Prostate gland (tissue), 2 donors: ENCODE results near the gene NOXA1. TPM values are rescaled to one million over a fixed set of nuclear protein-coding genes. Genes with fewer than 3 reads are reported as not detected.
"Not testable (repeated sequence)": the region's sequence is repeated elsewhere in the genome, so short reads cannot be mapped to it uniquely, and the experiment has no call there.

Experiments used
- DNase-seq: peaks from one replicate; pipeline ENCODE4 v3.0.0-alpha.2; 2019; ENCODE audit warnings: low spot score
- H3K27ac ChIP-seq, 2 donors: fragments of 200-600 bp; sonication (generic); 2 replicates each; pipeline ENCODE4 v1.5.1; 2017 to 2019
- H3K27me3 ChIP-seq: fragments of 200-600 bp; sonication (generic); replicated peaks from 2 replicates; pipeline ENCODE4 v1.5.1; 2019; ENCODE audit not compliant: insufficient read depth
- H3K36me3 ChIP-seq, 2 donors: fragments of 200-600 bp; sonication (generic); 1 replicate in 1 of 2; 2 replicates in 1 of 2; pipeline versions ENCODE4 v1.5.1 to v1.8.1; 2017 to 2019
- H3K4me1 ChIP-seq: fragments of 200-600 bp; sonication (generic); replicated peaks from 2 replicates; pipeline ENCODE4 v1.5.1; 2019
- H3K4me3 ChIP-seq, 2 donors: fragments of 200-600 bp; sonication (generic); 2 replicates each; pipeline ENCODE4 v1.5.1; 2017 to 2019
- H3K9me3 ChIP-seq: fragments of 200-600 bp; sonication (generic); 2 replicates; pipeline ENCODE4 v1.5.1; 2017
- POLR2A ChIP-seq: fragments of 450-650 bp; IDR thresholded peaks from one replicate; pipeline ENCODE4 v1.6.1; 2016; ENCODE audit warnings: antibody characterized with exemption, mild to moderate bottlenecking
- POLR2AphosphoS5 ChIP-seq: sonication (generic); formaldehyde crosslinking; IDR thresholded peaks from one replicate; pipeline ENCODE4 v1.6.1; 2017; ENCODE audit warnings: antibody characterized with exemption
- WGBS: methylation state at CpG from one replicate; pipeline ENCODE4 v1.1.5; 2018; 5-methylcytosine and 5-hydroxymethylcytosine counted together
- intact Hi-C: fragments of 100-400 bp; cut with DNase I; formaldehyde crosslinking; loops from one replicate; pipeline ENCODE4 v1.14.2; 2022
- total RNA-seq, 2 donors: library from RNA; depleted of rRNA; stranded (reverse); fragments of >200 nt; gene quantifications; one replicate each; pipeline ENCODE4 v1.1.0, GENCODE V29; 2016
- TF ChIP-seq, protein P1 (sequence below), 4 experiments: fragments of 200-600 bp in 2 of 4; fragments of 450-650 bp in 2 of 4; sonication (generic) in 2 of 4; IDR thresholded peaks; 1 replicate in 3 of 4; 2 replicates in 1 of 4; pipeline ENCODE4 v1.5.1; 2016 to 2019; ENCODE audit warnings: antibody characterized with exemption in 4 of 4, mild to moderate bottlenecking in 2 of 4, moderate library complexity in 2 of 4

Gene NOXA1
- total RNA-seq, 2 donors from 2014 or later: 7.5 to 17.1 TPM

DNA sequence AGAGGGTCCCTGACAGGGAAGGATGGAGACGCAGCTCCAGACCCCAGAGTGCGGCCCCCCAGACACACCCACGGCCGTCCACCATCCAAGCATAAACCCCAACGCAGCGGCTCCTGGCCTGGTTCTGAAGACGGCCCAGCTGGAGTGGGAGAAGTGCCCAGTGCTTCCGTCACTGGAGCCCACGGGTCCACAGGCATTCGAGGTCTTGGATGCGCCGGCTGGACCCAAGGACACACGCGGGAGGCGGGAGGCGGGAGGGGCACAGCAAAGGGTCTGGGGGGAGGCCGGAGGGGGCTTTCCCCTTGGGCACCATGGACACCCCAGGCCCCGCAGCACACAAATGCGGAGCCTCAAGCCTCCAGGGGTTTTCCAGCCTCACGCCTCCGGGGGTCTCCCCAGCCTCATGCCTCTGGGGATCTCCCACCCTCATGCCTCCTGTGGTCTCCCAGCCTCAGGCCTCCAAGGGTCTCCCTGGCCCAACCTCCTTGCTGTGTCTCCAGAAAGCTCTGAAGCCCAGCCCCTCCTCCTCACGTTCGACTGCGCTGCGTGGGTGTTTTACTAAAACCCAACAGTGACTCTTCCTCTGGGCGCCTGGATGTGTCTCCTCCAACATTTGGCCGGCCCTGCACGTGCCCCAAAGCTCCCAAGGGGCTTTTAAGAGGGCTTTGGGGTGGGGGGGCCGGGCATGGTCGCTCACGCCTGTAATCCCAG, 15.4 kb upstream of the NOXA1 start:
- peak overlapping the region; percentile 20 to 24 for H3K4me3 ChIP-seq
- WGBS: 58% methylated on average over 31 of the region's 31 CpGs
- TF ChIP-seq POLR2AphosphoS5 (no peak), POLR2A (no peak)
- TF ChIP-seq, protein P1, sequence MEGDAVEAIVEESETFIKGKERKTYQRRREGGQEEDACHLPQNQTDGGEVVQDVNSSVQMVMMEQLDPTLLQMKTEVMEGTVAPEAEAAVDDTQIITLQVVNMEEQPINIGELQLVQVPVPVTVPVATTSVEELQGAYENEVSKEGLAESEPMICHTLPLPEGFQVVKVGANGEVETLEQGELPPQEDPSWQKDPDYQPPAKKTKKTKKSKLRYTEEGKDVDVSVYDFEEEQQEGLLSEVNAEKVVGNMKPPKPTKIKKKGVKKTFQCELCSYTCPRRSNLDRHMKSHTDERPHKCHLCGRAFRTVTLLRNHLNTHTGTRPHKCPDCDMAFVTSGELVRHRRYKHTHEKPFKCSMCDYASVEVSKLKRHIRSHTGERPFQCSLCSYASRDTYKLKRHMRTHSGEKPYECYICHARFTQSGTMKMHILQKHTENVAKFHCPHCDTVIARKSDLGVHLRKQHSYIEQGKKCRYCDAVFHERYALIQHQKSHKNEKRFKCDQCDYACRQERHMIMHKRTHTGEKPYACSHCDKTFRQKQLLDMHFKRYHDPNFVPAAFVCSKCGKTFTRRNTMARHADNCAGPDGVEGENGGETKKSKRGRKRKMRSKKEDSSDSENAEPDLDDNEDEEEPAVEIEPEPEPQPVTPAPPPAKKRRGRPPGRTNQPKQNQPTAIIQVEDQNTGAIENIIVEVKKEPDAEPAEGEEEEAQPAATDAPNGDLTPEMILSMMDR (IDR thresholded peaks at IDR 0.05): no peak
- no peaks in the 10 kb centered on the region for H3K36me3 ChIP-seq
- peak overlapping the region in 1 of 2 donors; percentile 48 for H3K27ac ChIP-seq
- intact Hi-C loops: loop anchor here (10.0 kb wide), 1 partner anchor 113 kb away; no protein-coding TSS in a partner anchor
- no peaks in the 10 kb centered on the region for H3K4me1 ChIP-seq
- no peak for DNase-seq
- no peaks in the 10 kb centered on the region for H3K27me3 ChIP-seq
- no peaks in the 10 kb centered on the region for H3K9me3 ChIP-seq

DNA sequence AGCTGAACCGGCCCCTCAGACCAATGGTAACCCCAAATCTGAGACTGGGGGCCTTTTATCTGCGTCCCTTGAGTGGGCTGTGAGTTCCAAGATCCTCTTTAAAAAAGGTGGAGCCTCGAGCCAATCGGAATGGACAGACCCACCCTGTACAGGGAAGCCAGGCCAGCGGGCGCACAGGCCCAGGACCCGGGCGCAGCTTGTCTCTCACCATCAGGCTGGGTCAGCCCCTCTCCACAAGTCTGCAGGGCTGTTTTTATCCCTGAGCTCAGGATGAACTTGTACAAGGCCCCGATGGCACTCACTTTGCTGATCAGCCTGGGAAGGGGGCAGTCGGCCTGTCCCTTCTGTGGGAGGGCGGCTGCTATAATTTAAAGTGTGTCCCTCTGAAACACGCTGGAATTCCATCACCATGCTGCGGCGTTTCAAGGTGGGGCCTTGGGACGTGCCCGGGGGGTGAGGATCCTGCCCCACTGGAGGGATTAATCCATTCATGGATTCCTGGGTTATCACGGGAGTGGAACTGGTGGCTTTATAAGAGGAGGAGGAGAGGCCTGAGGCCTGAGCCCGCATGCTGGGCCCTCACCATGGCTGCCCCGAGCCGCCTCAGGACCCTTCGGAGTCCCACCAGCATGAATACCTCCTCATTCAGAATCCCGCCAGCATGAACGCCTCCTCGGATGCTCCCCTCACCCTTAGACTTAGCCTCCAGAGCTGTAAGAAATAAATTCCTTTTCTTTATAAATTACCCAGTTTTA, 14.4 kb upstream of the NOXA1 start:
- H3K4me3 ChIP-seq: no peak overlapping the region
- no peaks in the 10 kb centered on the region for H3K27me3 ChIP-seq
- no peaks in the 10 kb centered on the region for H3K36me3 ChIP-seq
- intact Hi-C loops: loop anchor here (10.0 kb wide), 1 partner anchor 114 kb away; no protein-coding TSS in a partner anchor
- 93% methylated on average over 24 of the region's 24 CpGs for WGBS
- no peaks in the 10 kb centered on the region for H3K4me1 ChIP-seq
- H3K27ac ChIP-seq: no peak overlapping the region
- DNase-seq: no peak
- H3K9me3 ChIP-seq: no peaks in the 10 kb centered on the region
- no peak for TF ChIP-seq POLR2A
- TF ChIP-seq, protein P1 (IDR thresholded peaks at IDR 0.05): no peak
- TF ChIP-seq POLR2AphosphoS5: no peak

DNA sequence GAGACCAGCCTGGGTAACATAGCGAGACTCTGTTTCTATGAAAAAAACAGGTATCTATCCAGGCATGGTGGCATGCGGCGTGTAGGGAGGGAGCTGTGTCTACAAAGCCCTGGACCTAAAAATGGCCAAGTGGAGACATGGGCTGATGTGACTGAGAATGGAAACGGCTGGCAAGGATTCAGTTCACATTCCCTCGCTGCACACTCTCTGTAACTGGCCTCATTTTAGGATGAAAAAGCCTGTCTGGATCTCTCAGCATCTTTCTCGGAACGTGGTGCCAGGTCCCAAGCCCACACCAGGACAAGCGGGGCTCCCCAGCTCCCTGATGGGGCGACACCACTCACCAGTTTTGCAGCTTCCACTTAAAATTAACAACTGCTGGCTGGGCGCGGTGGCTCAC, 13.7 kb upstream of the NOXA1 start:
- no peak overlapping the region for H3K27ac ChIP-seq
- 89% methylated on average over 11 of the region's 11 CpGs for WGBS
- H3K9me3 ChIP-seq: no peaks in the 10 kb centered on the region
- no peaks in the 10 kb centered on the region for H3K27me3 ChIP-seq
- no peaks in the 10 kb centered on the region for H3K4me1 ChIP-seq
- no peak for DNase-seq
- no peak overlapping the region for H3K4me3 ChIP-seq
- H3K36me3 ChIP-seq: no peaks in the 10 kb centered on the region
- intact Hi-C loops: loop anchor here (10.0 kb wide), 1 partner anchor 115 kb away; no protein-coding TSS in a partner anchor
- TF ChIP-seq POLR2AphosphoS5 (no peak), POLR2A (no peak)
- TF ChIP-seq, protein P1 (IDR thresholded peaks at IDR 0.05): no peak

DNA sequence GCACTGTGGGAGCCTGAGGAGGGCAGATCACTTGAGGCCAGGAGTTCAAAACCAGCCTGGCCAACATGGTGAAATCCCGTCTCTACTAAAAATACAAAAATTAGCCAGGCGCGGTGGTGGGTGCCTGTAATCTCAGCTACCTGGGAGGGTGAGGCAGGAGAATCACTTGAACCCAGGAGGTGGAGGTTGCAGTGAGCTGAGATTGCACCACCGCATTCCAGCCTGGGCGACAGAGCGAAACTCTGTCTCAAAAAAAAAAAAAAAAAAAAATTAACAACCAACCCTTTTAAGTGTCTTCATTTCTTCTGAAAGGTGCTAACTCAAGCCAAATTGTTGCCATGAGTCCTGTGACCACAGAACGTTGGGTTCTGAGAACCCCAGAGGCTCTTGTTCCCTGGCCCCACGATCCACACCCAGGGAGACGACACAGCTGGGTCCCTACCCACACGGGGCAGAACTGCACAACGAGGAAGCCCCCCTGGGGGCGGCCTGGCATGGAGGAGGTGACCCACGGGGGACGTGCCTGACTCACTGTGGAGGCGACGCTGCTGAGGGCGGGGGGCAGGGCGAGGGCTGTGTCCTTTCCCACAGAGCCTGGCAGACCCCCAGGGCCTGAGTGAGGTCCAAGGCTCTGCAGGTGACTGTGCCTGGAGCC, 12.8 kb upstream of the NOXA1 start:
- DNase-seq, H3K36me3 ChIP-seq, H3K27ac ChIP-seq, H3K9me3 ChIP-seq, H3K4me3 ChIP-seq, H3K4me1 ChIP-seq, intact Hi-C loops, H3K27me3 ChIP-seq: not testable (repeated sequence)
- 91% methylated on average over 17 of the region's 18 CpGs for WGBS

DNA sequence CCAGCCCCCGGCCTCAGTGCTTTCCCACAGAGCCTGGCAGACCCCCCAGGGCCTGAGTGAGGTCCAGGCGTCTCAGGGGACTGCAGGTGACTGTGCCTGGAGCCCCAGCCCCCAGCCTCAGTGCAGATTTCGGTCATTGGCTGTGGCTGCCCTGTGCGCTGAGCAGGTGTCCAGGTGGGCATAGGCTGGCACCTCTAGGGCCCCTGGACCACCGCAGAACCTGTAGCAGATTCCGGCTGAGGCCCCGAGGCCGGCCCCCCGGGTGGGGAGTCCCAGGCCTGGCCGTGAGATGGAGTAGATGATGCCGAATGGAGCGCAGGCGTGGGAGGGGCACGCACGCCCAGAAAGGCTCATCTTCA, 12.3 kb upstream of the NOXA1 start:
- H3K4me3 ChIP-seq: no peak overlapping the region
- H3K27ac ChIP-seq: no peak overlapping the region
- TF ChIP-seq POLR2AphosphoS5 (no peak), POLR2A (no peak)
- TF ChIP-seq, protein P1 (IDR thresholded peaks at IDR 0.05): no peak
- WGBS: 90% methylated on average over 15 of the region's 15 CpGs
- intact Hi-C loops: no loop called here
- H3K27me3 ChIP-seq: no peaks in the 10 kb centered on the region
- H3K9me3 ChIP-seq: no peaks in the 10 kb centered on the region
- H3K4me1 ChIP-seq: no peaks in the 10 kb centered on the region
- no peak for DNase-seq
- H3K36me3 ChIP-seq: no peaks in the 10 kb centered on the region
